Left ventricle myocardium inferior (tissue), 1 donor: ENCODE data around the gene PXDC1. TPM values are rescaled to one million over a fixed set of nuclear protein-coding genes. Genes with fewer than 3 reads are reported as not detected.

ENCODE experiments used
- DNase-seq: peaks from one replicate; pipeline ENCODE4 v3.0.0-alpha.2; 2020
- H3K27ac ChIP-seq: fragments of 200-600 bp; replicated peaks from 2 replicates; pipeline ENCODE4 v1.8.0; 2021
- H3K27me3 ChIP-seq: fragments of 200-600 bp; 2 replicates; pipeline ENCODE4 v1.8.0; 2021; ENCODE audit warnings: low read depth
- H3K36me3 ChIP-seq: fragments of 200-600 bp; 2 replicates; pipeline ENCODE4 v1.8.0; 2021
- H3K4me1 ChIP-seq: fragments of 200-600 bp; 2 replicates; pipeline ENCODE4 v1.8.0; 2021
- H3K4me3 ChIP-seq: fragments of 200-600 bp; 2 replicates; pipeline ENCODE4 v1.8.0; 2021; ENCODE audit warnings: mild to moderate bottlenecking, moderate library complexity
- H3K9me3 ChIP-seq: fragments of 200-600 bp; replicated peaks from 2 replicates; pipeline ENCODE4 v1.8.0; 2021
- CTCF ChIP-seq: fragments of 200-600 bp; IDR thresholded peaks from 2 replicates; pipeline ENCODE4 v1.8.0; 2021; ENCODE audit warnings: antibody characterized with exemption, mild to moderate bottlenecking, borderline replicate concordance
- intact Hi-C: fragments of 100-400 bp; cut with micrococcal nuclease; formaldehyde crosslinking; loops from one replicate; pipeline ENCODE4 v1.11.0; 2022
- total RNA-seq: library from RNA; stranded (reverse); fragmentation: NEBNext Ultra II Directional; extraction: Animal tissue kit (Norgen Biotek cat#: 25700); gene quantifications from one replicate; pipeline ENCODE4 v1.2.1, GENCODE V29; 2021
- donor health status: DM: no; HTN: yes; CAD: no; lungs with severe emphysema.

The PXDC1 gene
- total RNA-seq, 1 donor from 2014 or later: 25.2 TPM

GRCh38 chr6:3745566-3746118 lies 5.9 kb downstream of the PXDC1 start:
- TF ChIP-seq CTCF: no peak
- no peak for DNase-seq
- Histone ChIP-seq H3K27me3 (no peaks in the 10 kb centered on the region), H3K4me3 (peak overlapping the region; percentile 9), H3K9me3 (no peaks in the 10 kb centered on the region), H3K27ac (peak overlapping the region; percentile 93), H3K4me1 (peaks cover 98% of the 10 kb centered on the region), H3K36me3 (no peaks in the 10 kb centered on the region)
- intact Hi-C loops: loop anchor here (10.0 kb wide), 1 partner anchor 139 kb away; no protein-coding TSS in a partner anchor

- Histone ChIP-seq H3K4me3 (peak overlapping the region; percentile 42), H3K9me3 (no peaks in the 10 kb centered on the region), H3K27me3 (no peaks in the 10 kb centered on the region), H3K36me3 (no peaks in the 10 kb centered on the region), H3K4me1 (peaks cover 100% of the 10 kb centered on the region), H3K27ac (peak overlapping the region; percentile 93)
- no peak for DNase-seq
- TF ChIP-seq CTCF: no peak
- intact Hi-C loops: loop anchor here (5.0 to 10.0 kb wide), 2 partner anchors 140 to 242 kb away; no protein-coding TSS in a partner anchor
Observed at GRCh38 chr6:3744901-3745470, 6.5 kb downstream of the PXDC1 start.

GRCh38 chr6:3744211-3744900 lies 7.2 kb downstream of the PXDC1 start:
- Histone ChIP-seq H3K27me3 (no peaks in the 10 kb centered on the region), H3K4me3 (peak overlapping the region; percentile 42), H3K9me3 (no peaks in the 10 kb centered on the region), H3K36me3 (no peaks in the 10 kb centered on the region), H3K27ac (peak overlapping the region; percentile 93), H3K4me1 (peaks cover 100% of the 10 kb centered on the region)
- TF ChIP-seq CTCF: no peak
- intact Hi-C loops: loop anchor here (5.0 to 10.0 kb wide), 2 partner anchors 140 to 243 kb away; no protein-coding TSS in a partner anchor
- no peak for DNase-seq

- Histone ChIP-seq H3K9me3 (no peaks in the 10 kb centered on the region), H3K27ac (peak overlapping the region; percentile 93), H3K27me3 (no peaks in the 10 kb centered on the region), H3K4me3 (peak overlapping the region; percentile 42), H3K4me1 (peaks cover 100% of the 10 kb centered on the region), H3K36me3 (no peaks in the 10 kb centered on the region)
- TF ChIP-seq CTCF: no peak
- DNase-seq: no peak
- intact Hi-C loops: loop anchor here (5.0 to 10.0 kb wide), 2 partner anchors 141 to 244 kb away; no protein-coding TSS in a partner anchor
Observed at GRCh38 chr6:3743541-3743940, 8.0 kb downstream of the PXDC1 start.

DNA sequence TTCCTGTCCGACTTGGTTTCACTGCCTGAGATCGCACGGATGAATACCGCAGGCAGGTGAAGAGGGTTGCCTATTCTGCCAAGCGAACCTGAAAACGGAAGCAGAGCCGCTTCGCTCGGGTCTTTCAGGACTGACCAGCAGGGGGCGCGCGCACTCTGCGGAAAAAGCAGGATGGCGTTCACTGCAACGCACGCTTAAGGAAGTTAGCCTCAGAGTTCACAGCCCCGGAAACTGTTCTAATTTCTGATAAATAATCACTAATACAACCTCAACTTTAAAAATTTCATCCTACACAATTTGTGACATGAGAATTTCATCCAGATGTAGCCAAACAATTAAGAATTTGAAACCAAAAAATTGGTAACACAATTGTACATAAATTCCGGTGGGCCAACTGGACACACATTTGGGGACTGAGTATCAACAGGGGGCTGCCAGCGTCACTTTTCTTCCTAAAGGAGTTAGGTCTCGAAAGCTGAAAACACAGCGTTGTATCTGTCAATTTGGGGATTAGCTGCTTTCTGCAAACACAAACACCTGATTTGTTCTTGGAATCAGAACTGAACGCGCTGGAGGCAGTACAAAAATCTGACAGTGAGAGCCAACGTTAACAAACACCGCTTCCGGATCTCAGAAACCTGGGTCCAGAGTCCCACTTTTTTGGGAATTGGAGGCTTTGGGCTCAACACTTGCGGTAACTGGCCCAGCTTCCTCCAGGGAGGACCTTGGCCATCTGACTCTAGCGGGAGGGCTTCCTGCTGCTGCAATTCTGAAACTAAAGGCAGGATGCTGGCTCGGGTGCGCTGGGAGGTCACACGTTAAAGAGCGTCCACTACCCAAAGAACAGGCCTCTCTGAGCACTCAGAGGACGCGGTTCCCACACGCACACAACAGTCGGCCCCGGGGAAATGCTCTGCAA lies 8.8 kb downstream of the PXDC1 start:
- intact Hi-C loops: loop anchor here (5.0 to 10.0 kb wide), 2 partner anchors 142 to 245 kb away; no protein-coding TSS in a partner anchor
- no peaks in the 10 kb centered on the region for H3K27me3 ChIP-seq

More for the DNA sequence above, 8.8 kb downstream of the PXDC1 start:
- peak; percentile 95 for TF ChIP-seq CTCF
- Histone ChIP-seq H3K4me1 (peaks cover 98% of the 10 kb centered on the region), H3K27ac (peak overlapping the region; percentile 93), H3K4me3 (peak overlapping the region; percentile 42), H3K36me3 (peaks cover 6% of the 10 kb centered on the region), H3K9me3 (no peaks in the 10 kb centered on the region)
- DNase-seq: peak; percentile 86
